ENCODE measurements around the gene RAB40A.

Gene RAB40A

GRCh38 chrX:103519389-103519788 lies at the start of gene RAB40A:
Gene RAB40A (minus strand): TSS chrX:103519489. CDS start chrX:103500756, 18,733 bp downstream.
- DNase-seq = no peak

GRCh38 chrX:103565752-103566151 lies 46.5 kb upstream of the RAB40A start:
- no peak for DNase-seq

- no peak for DNase-seq
Observed at GRCh38 chrX:103565197-103565596, 45.9 kb upstream of the RAB40A start.

- DNase-seq = no peak
Observed at GRCh38 chrX:103562801-103563200, 43.5 kb upstream of the RAB40A start.

GRCh38 chrX:103560256-103560655 lies 41.0 kb upstream of the RAB40A start:
- no peak for DNase-seq

GRCh38 chrX:103556963-103557612 lies 37.8 kb upstream of the RAB40A start:
- DNase-seq = no peak

- DNase-seq = no peak
Observed at GRCh38 chrX:103554687-103555424, 35.6 kb upstream of the RAB40A start.

GRCh38 chrX:103552236-103552635 lies 32.9 kb upstream of the RAB40A start:
- DNase-seq = no peak

- no peak for DNase-seq
Observed at GRCh38 chrX:103550415-103551051, 31.2 kb upstream of the RAB40A start.

- DNase-seq = no peak
Observed at GRCh38 chrX:103549916-103550315, 30.6 kb upstream of the RAB40A start.

GRCh38 chrX:103540145-103540544 lies 20.9 kb upstream of the RAB40A start:
- DNase-seq = no peak

GRCh38 chrX:103539695-103540094 lies 20.4 kb upstream of the RAB40A start:
- no peak for DNase-seq

GRCh38 chrX:103538728-103539127 lies 19.4 kb upstream of the RAB40A start:
- no peak for DNase-seq

GRCh38 chrX:103537871-103538387 lies 18.6 kb upstream of the RAB40A start:
- no peak for DNase-seq

- no peak for DNase-seq
Observed at GRCh38 chrX:103536732-103537131, 17.4 kb upstream of the RAB40A start.

- no peak for DNase-seq
Observed at GRCh38 chrX:103536071-103536470, 16.8 kb upstream of the RAB40A start.

- no peak for DNase-seq
Observed at GRCh38 chrX:103535206-103535605, 15.9 kb upstream of the RAB40A start.

GRCh38 chrX:103533511-103534216 lies 14.4 kb upstream of the RAB40A start:
- no peak for DNase-seq

- no peak for DNase-seq
Observed at GRCh38 chrX:103531002-103531401, 11.7 kb upstream of the RAB40A start.

GRCh38 chrX:103530545-103530944 lies 11.3 kb upstream of the RAB40A start:
- DNase-seq = no peak

- DNase-seq = no peak
Observed at GRCh38 chrX:103529550-103529949, 10.3 kb upstream of the RAB40A start.

- DNase-seq = no peak
Observed at GRCh38 chrX:103524747-103525146, 5.5 kb upstream of the RAB40A start.

- DNase-seq = no peak
Observed at GRCh38 chrX:103523605-103524004, 4.3 kb upstream of the RAB40A start.
